NCI-H1694 (cell line): ENCODE results near the gene CUX1.
"Not testable (repeated sequence)": the region's sequence is repeated elsewhere in the genome, so short reads cannot be mapped to it uniquely, and the experiment has no call there.

Source experiments
- DNase-seq: peaks from one replicate; lab custom pipeline; 2025; lab: John Stamatoyannopoulos, UW

The CUX1 gene

GRCh38 chr7:101869026-101869900 is 51.8 kb downstream of the CUX1 start:
- no peak for DNase-seq

DNA sequence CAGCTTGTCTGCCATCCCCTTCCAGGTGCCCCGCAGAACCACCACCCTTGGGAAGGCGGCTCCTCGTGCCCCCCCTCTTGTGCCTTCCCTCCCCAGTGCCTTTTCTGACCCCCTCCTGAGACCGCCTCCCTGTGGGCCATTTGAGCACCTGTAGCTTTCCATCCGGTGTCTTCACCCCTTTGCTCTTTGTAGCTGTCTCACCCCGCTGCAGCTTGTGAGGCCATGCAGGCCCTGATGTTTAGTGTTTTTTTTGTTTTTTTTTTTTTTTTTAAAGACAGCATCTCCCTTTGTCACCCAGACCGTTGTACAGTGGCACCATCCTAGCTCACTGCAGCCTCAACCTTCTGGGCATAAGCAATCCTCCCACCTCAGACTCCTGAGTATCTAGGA is 52.5 kb downstream of the CUX1 start:
- no peak for DNase-seq

DNA sequence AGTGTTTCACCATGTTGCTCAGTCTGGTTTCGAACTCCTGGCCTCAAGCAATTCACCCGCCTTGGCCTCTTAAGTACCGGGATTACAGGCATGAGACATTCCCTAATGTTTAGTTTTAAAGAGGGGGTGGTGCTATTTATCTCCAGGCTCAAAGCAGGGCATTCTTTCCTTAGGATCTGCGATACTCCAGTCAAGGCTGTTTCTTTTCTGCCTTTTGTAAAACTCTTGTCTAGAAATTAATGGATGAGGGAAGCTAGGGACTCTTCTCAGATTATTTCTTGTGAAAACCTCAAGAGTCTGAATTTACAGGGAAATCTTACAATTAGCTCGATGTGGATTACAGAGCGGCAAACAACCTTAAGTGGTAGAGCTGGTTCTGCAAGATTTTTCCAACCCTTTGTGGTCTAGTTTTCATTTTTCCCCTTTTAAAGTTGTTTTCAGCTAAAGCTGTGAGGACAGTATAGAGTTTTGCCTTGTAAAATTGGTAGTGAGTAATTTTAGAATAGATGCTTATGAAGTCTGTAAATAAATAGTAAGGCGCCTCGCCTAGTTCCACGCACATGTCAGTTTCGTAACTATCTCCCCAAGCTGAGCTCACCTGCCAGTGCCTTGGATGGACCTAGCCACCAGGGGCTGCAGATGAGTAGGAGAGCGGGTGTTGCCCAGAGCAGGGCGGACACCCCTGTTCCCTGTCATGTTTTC is 53.1 kb downstream of the CUX1 start:
- no peak for DNase-seq

DNA sequence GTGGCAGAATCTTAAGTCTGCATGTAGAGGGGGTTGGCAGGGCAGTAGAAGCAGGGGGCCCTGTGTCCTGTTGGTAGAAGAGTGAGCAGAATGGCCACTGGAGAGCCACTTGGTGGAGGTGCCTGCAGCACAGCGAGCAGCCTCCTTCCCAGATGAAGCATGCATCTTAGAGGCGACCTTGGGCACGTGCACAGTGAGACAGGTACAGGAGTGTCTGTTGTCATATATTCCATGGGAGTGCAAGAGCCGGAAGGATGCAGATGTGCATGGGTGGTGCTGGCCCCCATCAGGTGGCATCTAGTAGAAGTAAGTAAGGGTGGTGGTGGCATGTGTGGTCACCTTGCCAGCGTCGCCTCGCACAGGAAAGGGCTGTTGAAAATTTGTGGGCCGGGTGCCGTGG is 53.9 kb downstream of the CUX1 start:
- DNase-seq: no peak

- DNase-seq: no peak
These were observed 56.6 kb downstream of the CUX1 start for GRCh38 chr7:101874028-101874427.

- DNase-seq: no peak
These were observed 57.9 kb downstream of the CUX1 start for GRCh38 chr7:101875283-101875846.

DNA sequence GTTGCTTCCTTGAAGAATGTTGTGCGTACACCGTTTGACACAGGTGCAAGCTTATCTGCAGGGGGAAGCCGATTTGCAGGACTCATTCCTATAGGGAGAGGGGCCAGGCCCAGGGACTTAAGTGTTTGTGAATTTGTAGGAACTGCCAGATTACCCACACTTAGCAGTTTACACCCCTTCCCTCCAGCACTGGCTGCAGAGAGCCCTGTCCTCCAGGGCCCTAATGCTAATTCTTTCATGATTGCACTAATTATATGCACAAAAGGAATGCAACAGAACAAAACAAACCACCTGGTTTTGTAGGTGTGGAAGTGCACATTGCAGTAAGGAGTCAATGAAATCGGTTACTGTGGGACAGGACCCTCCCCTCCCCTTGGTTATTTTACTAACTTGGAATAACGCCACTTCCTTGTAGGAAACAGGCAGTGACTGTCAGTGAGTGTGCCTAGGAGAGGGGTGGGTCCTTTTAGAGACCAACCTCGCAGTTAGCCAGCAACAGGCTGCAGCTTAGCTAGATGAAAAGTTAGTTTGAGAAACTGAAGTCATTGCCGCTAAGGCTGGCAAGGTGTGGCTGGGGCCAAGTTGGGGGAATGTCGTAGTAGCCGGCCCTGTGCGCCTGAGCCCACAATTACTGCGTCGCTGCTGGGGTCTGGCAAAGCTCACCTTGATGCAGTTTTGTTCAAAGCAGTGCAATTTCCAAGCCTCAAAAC is 60.6 kb downstream of the CUX1 start:
- DNase-seq: no peak

DNA sequence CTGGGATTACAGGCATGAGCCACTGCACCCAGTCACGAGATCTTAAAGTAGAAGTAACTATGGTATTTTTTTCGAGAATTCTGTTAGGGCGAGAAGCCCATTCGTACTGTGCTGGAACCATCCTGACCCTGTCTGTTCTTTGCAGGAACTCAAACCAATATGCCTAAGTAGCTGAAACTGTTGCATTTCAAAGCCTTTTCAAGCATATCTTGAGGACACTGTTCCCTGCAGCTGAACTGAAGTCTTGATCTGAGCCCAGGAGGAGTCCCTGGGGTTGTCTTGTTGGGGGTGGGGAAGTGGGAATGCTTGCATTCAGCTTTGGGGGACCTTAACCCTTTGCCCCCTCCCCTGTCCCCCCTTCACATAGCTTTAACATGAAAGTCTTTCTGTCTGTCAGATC is 61.5 kb downstream of the CUX1 start:
- DNase-seq: no peak

- DNase-seq: no peak
These were observed 62.1 kb downstream of the CUX1 start for GRCh38 chr7:101879565-101879964.

DNA sequence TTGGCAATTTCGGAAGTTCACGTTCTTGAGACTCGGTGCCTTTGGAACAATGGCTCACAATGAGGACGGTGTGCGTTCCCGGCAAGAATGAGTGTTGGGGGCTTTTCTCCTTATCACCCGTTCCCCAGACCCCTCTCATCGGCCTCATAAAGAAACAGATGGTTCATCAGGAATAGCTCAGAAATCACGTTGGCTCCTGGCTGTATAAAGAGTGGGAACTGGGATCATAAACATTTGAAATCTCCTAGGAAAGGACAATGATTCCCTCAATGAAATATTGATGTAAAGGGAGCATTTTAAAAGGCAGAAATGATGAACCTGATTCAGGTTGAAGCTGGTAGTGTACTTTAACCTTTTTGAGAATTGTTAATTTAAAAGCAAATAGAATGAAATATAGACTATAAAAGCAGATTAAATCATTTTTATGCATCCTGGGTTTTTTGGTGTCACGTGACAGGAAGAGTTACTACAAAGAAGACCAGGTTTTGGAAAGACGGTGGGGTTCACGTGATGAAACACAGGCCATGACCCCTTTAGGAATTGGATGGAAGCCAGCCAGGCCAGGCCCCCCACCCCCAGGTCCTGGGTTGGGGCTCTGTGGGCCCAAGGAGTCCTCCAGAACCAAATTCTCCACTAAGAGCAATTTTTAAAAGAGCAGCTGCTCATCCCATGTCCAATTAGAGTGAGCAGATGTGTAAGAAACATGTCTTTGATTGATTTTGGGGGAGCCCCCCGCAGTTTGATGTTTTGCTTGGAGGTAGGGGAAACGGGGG is 63.0 kb downstream of the CUX1 start:
- peak; percentile 19 for DNase-seq

DNA sequence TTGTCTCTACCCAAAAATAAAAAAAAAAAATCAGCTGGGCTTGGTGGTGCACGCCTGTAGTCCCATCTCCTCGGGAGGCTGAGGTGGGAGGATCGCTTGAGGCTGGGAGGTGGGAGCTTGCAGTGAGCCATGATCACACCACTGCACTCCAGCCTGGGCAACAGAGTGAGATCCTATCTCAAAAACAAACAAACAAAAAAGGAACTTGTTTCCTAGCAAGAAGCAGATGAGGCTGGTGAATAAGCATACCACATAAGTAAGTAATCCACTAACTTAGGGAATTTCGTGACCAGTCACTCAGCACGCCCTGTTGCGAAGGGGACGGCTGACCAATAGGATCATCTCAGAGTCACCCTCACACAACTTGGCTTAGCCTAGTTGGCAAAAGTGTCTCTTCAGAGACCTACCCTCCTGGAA is 64.6 kb downstream of the CUX1 start:
- DNase-seq: no peak

- DNase-seq: no peak
These were observed 65.5 kb downstream of the CUX1 start for GRCh38 chr7:101882595-101883564.

- DNase-seq: no peak
These were observed 67.5 kb downstream of the CUX1 start for GRCh38 chr7:101884671-101885596.

DNA sequence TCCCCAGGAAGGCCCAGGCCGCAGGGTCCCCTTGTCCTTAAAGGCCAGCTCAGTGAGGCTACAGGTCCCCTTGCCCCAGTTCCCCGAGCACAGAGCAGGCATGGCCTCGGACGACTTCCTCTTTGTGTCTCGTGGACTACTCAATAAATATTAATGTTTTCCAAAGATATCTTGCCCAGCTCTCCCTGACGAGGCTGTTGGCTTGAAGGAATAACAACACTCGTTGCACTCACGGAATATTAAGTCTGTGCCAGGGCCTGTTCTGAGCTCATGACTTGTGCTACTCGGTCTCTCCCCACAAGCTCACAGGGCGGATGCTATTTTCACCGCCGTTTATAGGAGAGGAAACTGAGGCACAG is 68.2 kb downstream of the CUX1 start:
- no peak for DNase-seq

- DNase-seq: not testable (repeated sequence)
These were observed 69.9 kb downstream of the CUX1 start for GRCh38 chr7:101887352-101887751.

GRCh38 chr7:101888564-101888963 is 71.1 kb downstream of the CUX1 start:
- not testable (repeated sequence) for DNase-seq

GRCh38 chr7:101890749-101891523 is 73.5 kb downstream of the CUX1 start:
- DNase-seq: no peak

DNA sequence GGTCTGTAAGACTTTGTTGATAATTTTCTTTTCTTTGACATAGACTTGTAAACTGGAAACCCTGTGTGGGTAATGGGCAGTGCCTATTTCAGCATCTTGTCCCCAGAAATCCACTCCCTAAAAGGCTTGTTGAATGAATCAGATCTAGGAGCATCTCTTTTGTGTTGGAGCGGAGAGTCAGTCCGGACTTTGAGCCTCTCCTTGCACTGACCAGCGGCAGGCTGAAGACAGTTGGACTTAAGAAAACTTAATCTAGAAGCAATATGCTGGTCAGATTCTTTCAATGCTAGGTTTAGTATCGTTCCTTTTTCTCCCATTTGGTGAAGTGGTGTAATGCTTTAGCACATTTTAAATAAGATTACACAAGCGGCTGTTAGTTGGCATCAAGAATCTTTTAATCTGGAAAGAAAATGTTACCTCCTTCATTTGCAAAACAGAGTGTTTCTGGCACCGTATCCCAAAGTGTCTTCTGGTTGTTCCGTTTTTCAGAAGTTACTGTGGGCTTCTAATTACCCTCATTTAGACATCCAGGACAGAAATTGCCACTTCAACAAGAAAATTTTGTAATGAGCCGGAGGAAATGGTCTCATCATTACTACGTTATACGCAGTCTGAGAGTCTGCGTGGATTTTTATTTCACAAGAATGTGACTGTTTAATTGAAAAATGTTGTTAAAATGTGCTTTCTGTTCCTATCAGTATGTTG is 74.7 kb downstream of the CUX1 start:
- DNase-seq: no peak
